ENCODE data around the gene HIC1.

DNA sequence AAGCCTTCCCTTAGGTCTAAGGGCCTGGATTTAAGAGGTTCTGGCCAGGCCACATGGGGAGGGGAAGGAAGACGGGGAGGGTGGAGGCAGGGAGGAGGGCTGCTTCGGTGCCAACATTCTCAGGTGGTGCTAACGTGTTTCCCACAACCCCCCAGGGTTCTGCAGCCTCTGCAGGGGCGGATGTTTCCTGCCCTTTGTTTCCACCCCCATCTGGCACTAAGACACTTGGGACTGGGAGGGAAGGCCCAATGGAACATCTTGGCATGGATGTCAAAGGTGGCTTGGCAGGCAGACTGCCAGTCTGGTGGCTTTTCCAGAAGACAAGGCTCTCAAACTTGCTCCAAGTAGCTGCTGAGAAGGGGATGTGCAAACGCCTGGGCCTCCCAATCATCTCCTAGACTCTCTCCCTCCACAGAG, 12.7 kb downstream of the HIC1 start:
- TF ChIP-seq, protein P1, sequence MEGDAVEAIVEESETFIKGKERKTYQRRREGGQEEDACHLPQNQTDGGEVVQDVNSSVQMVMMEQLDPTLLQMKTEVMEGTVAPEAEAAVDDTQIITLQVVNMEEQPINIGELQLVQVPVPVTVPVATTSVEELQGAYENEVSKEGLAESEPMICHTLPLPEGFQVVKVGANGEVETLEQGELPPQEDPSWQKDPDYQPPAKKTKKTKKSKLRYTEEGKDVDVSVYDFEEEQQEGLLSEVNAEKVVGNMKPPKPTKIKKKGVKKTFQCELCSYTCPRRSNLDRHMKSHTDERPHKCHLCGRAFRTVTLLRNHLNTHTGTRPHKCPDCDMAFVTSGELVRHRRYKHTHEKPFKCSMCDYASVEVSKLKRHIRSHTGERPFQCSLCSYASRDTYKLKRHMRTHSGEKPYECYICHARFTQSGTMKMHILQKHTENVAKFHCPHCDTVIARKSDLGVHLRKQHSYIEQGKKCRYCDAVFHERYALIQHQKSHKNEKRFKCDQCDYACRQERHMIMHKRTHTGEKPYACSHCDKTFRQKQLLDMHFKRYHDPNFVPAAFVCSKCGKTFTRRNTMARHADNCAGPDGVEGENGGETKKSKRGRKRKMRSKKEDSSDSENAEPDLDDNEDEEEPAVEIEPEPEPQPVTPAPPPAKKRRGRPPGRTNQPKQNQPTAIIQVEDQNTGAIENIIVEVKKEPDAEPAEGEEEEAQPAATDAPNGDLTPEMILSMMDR (IDR thresholded peaks at IDR 0.05; ENCODE audit: low read depth, low read length, missing input control), result no peak
- TF ChIP-seq YY1 (IDR thresholded peaks at IDR 0.05) (no peak), GABPA (IDR thresholded peaks at IDR 0.05 in 1 of 2, conservative IDR thresholded peaks at IDR 0.05 in 1 of 2) (no peak), JUND (IDR thresholded peaks at IDR 0.05) (no peak), HNF4A (conservative IDR thresholded peaks at IDR 0.05) (no peak), TAF1 (conservative IDR thresholded peaks at IDR 0.05) (no peak), EGR1 (IDR thresholded peaks at IDR 0.05; ENCODE audit: low read depth in 2 of 2) (no peak)
- TF ChIP-seq, protein P2, sequence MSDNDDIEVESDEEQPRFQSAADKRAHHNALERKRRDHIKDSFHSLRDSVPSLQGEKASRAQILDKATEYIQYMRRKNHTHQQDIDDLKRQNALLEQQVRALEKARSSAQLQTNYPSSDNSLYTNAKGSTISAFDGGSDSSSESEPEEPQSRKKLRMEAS (IDR thresholded peaks at IDR 0.05), result no peak
- TF ChIP-seq, protein P3, sequence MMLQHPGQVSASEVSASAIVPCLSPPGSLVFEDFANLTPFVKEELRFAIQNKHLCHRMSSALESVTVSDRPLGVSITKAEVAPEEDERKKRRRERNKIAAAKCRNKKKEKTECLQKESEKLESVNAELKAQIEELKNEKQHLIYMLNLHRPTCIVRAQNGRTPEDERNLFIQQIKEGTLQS (IDR thresholded peaks at IDR 0.05), result no peak

All from liver (tissue), 3 donors.